OCI-LY7 (cell line): ENCODE data around the gene MGMT. TPM values are rescaled to one million over a fixed set of nuclear protein-coding genes. Genes with fewer than 3 reads are reported as not detected.

Experiments used
- BruUV-seq: library from RNA; stranded (reverse); fragments of 400-500 nt; replicated peaks from 2 replicates; lab custom pipeline; 2021; lab: Mats Ljungman, UMichigan
- CTCF ChIA-PET: fragments of 300-600 bp; sonication (Branson Sonifier 250); formaldehyde crosslinking; loops from one replicate; lab custom pipeline; 2022; ENCODE audit warnings: antibody characterized with exemption; ENCODE audit not compliant: unreplicated experiment; lab: Charles Lee
- POLR2A ChIA-PET: fragments of 300-600 bp; sonication (Branson Sonifier 250); formaldehyde crosslinking; loops from one replicate; lab custom pipeline; 2022; ENCODE audit warnings: antibody characterized with exemption; lab: Charles Lee
- DNase-seq: peaks from one replicate; pipeline ENCODE4 v3.0.0-alpha.2; 2015; ENCODE audit warnings: low spot score
- H2AFZ ChIP-seq: fragments of 200-600 bp; sonication (generic), shearing (Covaris generic); 2 replicates; pipeline ENCODE4 v1.6.1; 2014; ENCODE audit warnings: mild to moderate bottlenecking, antibody characterized with exemption, low read length, moderate library complexity
- H3K27ac ChIP-seq: fragments of 200-600 bp; sonication (generic); 2 replicates; pipeline ENCODE4 v1.5.1; 2014; ENCODE audit warnings: mixed run types, low read depth, mild to moderate bottlenecking, moderate library complexity, low read length, inconsistent platforms; ENCODE audit not compliant: poor library complexity, severe bottlenecking
- H3K36me3 ChIP-seq: fragments of 200-600 bp; sonication (generic); 2 replicates; pipeline ENCODE4 v1.6.1; 2014; ENCODE audit warnings: mild to moderate bottlenecking, antibody characterized with exemption, low read length, moderate library complexity, mixed read lengths; ENCODE audit not compliant: insufficient read depth
- H3K4me1 ChIP-seq: fragments of 200-600 bp; sonication (generic); 2 replicates; pipeline ENCODE4 v1.5.1; 2014; ENCODE audit warnings: mild to moderate bottlenecking, low read length; ENCODE audit not compliant: insufficient read depth, poor library complexity, severe bottlenecking
- H3K4me2 ChIP-seq: fragments of 200-600 bp; sonication (generic); 2 replicates; pipeline ENCODE4 v1.6.1; 2014; ENCODE audit warnings: mild to moderate bottlenecking, low read length
- H3K4me3 ChIP-seq: fragments of 200-600 bp; sonication (generic); 2 replicates; pipeline ENCODE4 v1.5.1; 2014; ENCODE audit warnings: mild to moderate bottlenecking, low read depth, low read length; ENCODE audit not compliant: poor library complexity, severe bottlenecking
- H3K79me2 ChIP-seq: fragments of 200-600 bp; sonication (generic); 2 replicates; pipeline ENCODE4 v1.6.1; 2016; ENCODE audit warnings: low read depth, mild to moderate bottlenecking, low read length, moderate library complexity, mixed read lengths; ENCODE audit not compliant: insufficient read depth
- H3K9me2 ChIP-seq: fragments of 200-600 bp; sonication (generic); 2 replicates; pipeline ENCODE4 v1.6.1; 2016; ENCODE audit warnings: mild to moderate bottlenecking, low read length, mixed read lengths; ENCODE audit not compliant: insufficient read depth
- H3K9me3 ChIP-seq: fragments of 200-600 bp; sonication (generic); 2 replicates; pipeline ENCODE4 v1.6.1; 2014; ENCODE audit warnings: mild to moderate bottlenecking, mixed run types, low read length, mixed read lengths
- H4K20me1 ChIP-seq: fragments of 200-600 bp; sonication (generic); 2 replicates; pipeline ENCODE4 v1.6.1; 2014; ENCODE audit warnings: mild to moderate bottlenecking, antibody characterized with exemption, low read length, moderate library complexity, mixed read lengths; ENCODE audit not compliant: insufficient read depth
- EZH2phosphoT487 ChIP-seq: fragments of 200-600 bp; sonication (generic); IDR thresholded peaks from 2 replicates; pipeline ENCODE4 v1.6.1; 2018; ENCODE audit warnings: low read depth, borderline replicate concordance, mild to moderate bottlenecking, mixed run types, antibody characterized with exemption, low read length, moderate library complexity, mixed read lengths
- intact Hi-C: fragments of 100-400 bp; cut with micrococcal nuclease; formaldehyde crosslinking; loops from one replicate; pipeline ENCODE4 v1.10.0; 2022; ENCODE audit not compliant: unreplicated experiment
- total RNA-seq, 2 experiments: library from RNA; depleted of rRNA in 1 of 2; stranded (reverse); fragments of >200 nt in 1 of 2; shearing (Covaris generic) in 1 of 2; gene quantifications; 2 replicates each; pipeline ENCODE4 v1.2.3, GENCODE V29; 2014 to 2022
- TF ChIP-seq, protein P1 (sequence below): fragments of 200-600 bp; sonication (generic); conservative IDR thresholded peaks from 2 replicates; pipeline ENCODE4 v1.5.1; 2014; ENCODE audit warnings: mild to moderate bottlenecking, antibody characterized with exemption, low read length, moderate library complexity, mixed read lengths

The MGMT gene
- total RNA-seq, 2 experiments from 2014 or later, result 19.7 to 25.0 TPM

DNA sequence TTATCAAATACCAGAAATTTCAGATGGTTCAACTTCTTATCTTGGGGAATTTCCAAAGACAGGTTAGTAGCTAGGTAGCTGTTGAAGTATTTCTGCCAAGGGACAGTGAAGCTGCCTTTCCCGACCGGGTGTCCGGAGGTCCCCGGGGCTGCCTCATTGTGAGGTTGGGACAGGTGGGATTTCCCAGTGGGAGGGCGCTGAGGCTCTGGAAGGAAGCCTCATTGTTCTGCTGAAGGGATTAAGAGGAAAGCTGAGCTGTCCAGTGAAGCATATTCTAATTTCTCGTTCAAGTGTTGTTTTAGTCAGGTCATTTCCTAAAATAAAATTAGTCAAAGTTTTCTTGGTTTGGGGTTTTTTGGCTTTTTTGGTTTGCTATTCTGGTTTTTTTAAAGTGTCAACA, 244.2 kb downstream of the MGMT start:
- Histone ChIP-seq H3K9me3 (no peaks in the 10 kb centered on the region), H3K36me3 (no peaks in the 10 kb centered on the region), H3K27ac (no peak overlapping the region), H3K4me1 (no peaks in the 10 kb centered on the region), H3K4me2 (no peak overlapping the region), H4K20me1 (no peaks in the 10 kb centered on the region), H2AFZ (no peak overlapping the region), H3K9me2 (no peaks in the 10 kb centered on the region), H3K79me2 (no peaks in the 10 kb centered on the region), H3K4me3 (no peak overlapping the region)
- intact Hi-C loops, result no loop called here
- BruUV-seq, result no TSS peak
- no peak for TF ChIP-seq EZH2phosphoT487
- CTCF ChIA-PET, result no interaction called here
- POLR2A ChIA-PET, result interaction anchor here (1.5 kb wide), 1 partner anchor 13 kb away, joined by 3 read pairs; no protein-coding TSS in a partner anchor
- no peak for DNase-seq

DNA sequence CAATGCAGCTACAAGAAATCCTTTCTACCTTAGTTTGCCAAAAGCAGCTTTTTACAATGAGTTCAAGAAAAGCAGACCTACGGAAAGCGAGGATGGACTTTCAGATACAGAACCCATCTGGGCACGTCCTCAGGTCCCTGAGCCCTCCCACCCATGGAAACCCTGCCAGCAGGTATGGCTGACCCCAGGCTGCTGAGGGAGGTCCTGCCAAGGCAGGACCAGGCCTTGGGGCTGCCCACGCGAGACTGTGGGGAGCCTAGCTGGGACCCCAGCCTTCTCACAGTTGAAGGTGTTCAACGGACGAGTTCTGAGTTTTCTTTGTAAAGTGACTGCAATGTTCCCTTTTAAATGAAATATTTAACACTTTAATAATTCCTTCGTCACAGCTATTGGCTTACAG, 245.0 kb downstream of the MGMT start:
- ChIA-PET POLR2A (interaction anchor here (0.7 to 1.5 kb wide), 2 partner anchors 12 to 164 kb away, joined by 3 read pairs; no protein-coding TSS in a partner anchor), CTCF (no interaction called here)
- H4K20me1 ChIP-seq, result no peaks in the 10 kb centered on the region
- H3K9me3 ChIP-seq, result no peaks in the 10 kb centered on the region
- no peak overlapping the region for H3K4me3 ChIP-seq
- no peak for DNase-seq
- H3K4me1 ChIP-seq, result no peaks in the 10 kb centered on the region
- intact Hi-C loops, result no loop called here
- H3K36me3 ChIP-seq, result no peaks in the 10 kb centered on the region
- H3K79me2 ChIP-seq, result no peaks in the 10 kb centered on the region
- no peak overlapping the region for H2AFZ ChIP-seq
- H3K4me2 ChIP-seq, result no peak overlapping the region
- TF ChIP-seq EZH2phosphoT487, result no peak
- TF ChIP-seq, protein P1, sequence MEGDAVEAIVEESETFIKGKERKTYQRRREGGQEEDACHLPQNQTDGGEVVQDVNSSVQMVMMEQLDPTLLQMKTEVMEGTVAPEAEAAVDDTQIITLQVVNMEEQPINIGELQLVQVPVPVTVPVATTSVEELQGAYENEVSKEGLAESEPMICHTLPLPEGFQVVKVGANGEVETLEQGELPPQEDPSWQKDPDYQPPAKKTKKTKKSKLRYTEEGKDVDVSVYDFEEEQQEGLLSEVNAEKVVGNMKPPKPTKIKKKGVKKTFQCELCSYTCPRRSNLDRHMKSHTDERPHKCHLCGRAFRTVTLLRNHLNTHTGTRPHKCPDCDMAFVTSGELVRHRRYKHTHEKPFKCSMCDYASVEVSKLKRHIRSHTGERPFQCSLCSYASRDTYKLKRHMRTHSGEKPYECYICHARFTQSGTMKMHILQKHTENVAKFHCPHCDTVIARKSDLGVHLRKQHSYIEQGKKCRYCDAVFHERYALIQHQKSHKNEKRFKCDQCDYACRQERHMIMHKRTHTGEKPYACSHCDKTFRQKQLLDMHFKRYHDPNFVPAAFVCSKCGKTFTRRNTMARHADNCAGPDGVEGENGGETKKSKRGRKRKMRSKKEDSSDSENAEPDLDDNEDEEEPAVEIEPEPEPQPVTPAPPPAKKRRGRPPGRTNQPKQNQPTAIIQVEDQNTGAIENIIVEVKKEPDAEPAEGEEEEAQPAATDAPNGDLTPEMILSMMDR, result no peak
- no peaks in the 10 kb centered on the region for H3K9me2 ChIP-seq
- no peak overlapping the region for H3K27ac ChIP-seq
- BruUV-seq, result no TSS peak

DNA sequence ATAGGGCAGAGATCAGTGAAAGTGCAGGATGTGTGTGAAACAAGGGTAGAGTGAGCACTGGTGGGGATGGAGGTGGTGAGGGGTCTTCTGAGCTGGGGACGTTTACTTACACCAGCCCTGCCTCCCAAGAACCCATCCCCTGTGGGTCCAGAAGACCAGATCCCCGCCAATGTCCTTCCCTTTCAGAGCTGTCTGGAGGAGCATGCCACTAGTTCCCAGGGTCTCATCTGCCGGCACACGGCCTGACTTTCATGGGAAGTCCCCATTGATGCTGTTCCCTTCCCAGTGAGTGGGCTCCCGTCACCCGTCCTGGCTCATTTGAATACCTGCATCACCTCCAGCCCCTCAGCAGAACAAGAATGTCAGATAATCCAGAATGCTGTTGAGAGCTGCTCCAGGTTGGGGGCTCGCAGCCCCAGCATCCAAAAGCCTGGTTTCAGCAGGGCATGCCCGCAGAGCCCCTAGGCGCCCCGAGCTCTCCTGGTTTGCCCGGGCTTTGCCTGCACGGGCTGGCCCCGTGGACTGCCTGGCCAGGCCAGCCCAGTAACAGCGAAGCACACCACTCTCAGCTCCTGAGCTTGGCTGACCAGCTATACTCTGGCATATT, 246.7 kb downstream of the MGMT start:
- H4K20me1 ChIP-seq, result no peaks in the 10 kb centered on the region
- ChIA-PET CTCF (interaction anchor here (0.5 kb wide), 1 partner anchor 148 kb away, joined by 3 read pairs; no protein-coding TSS in a partner anchor), POLR2A (interaction anchor here (0.7 kb wide), 1 partner anchor 42 kb away, joined by 4 read pairs; no protein-coding TSS in a partner anchor)
- no peak overlapping the region for H2AFZ ChIP-seq
- no peaks in the 10 kb centered on the region for H3K9me3 ChIP-seq
- TF ChIP-seq, protein P1, result no peak
- no peak for TF ChIP-seq EZH2phosphoT487
- H3K36me3 ChIP-seq, result no peaks in the 10 kb centered on the region
- intact Hi-C loops, result no loop called here
- BruUV-seq, result no TSS peak
- no peaks in the 10 kb centered on the region for H3K9me2 ChIP-seq
- no peak overlapping the region for H3K27ac ChIP-seq
- H3K4me1 ChIP-seq, result no peaks in the 10 kb centered on the region
- no peak overlapping the region for H3K4me2 ChIP-seq
- no peak for DNase-seq
- no peak overlapping the region for H3K4me3 ChIP-seq
- H3K79me2 ChIP-seq, result no peaks in the 10 kb centered on the region
